CD14-positive monocyte (primary cell): ENCODE results near the gene GUCY1A1. TPM values are rescaled to one million over a fixed set of nuclear protein-coding genes. Genes with fewer than 3 reads are reported as not detected.
A peak's percentile ranks its signal among the peaks of the same experiment; 100 is the strongest.

Source experiments
- DNase-seq, 3 donors: peaks; one replicate each; pipeline ENCODE4 v3.0.0-alpha.2; 2011 to 2022
- H2AFZ ChIP-seq: 2 replicates; pipeline ENCODE4 v1.6.0; 2012; ENCODE audit warnings: mild to moderate bottlenecking, low read depth, low read length, inconsistent platforms; ENCODE audit not compliant: insufficient read depth, poor library complexity, severe bottlenecking
- H3K27ac ChIP-seq, 2 donors: 1 replicate in 1 of 2; 2 replicates in 1 of 2; pipeline ENCODE4 v1.5.1; 2012 to 2013; ENCODE audit warnings: low read length in 2 of 2, control low read depth in 1 of 2, inconsistent platforms in 1 of 2, low read depth in 1 of 2, mild to moderate bottlenecking in 1 of 2
- H3K27me3 ChIP-seq, 2 donors: one replicate each; pipeline versions ENCODE4 v1.6.0 to v1.6.1; 2011 to 2013; ENCODE audit warnings: low read length in 2 of 2; ENCODE audit not compliant: control insufficient read depth in 2 of 2, insufficient read depth in 2 of 2
- H3K36me3 ChIP-seq, 2 donors: replicated peaks in 1 of 2; 1 replicate in 1 of 2; 2 replicates in 1 of 2; pipeline versions ENCODE4 v1.5.1 to v1.6.1; 2012 to 2013; ENCODE audit warnings: low read length in 2 of 2, control low read depth in 1 of 2, inconsistent platforms in 1 of 2, mild to moderate bottlenecking in 1 of 2; ENCODE audit not compliant: insufficient read depth in 2 of 2, control insufficient read depth in 1 of 2
- H3K4me1 ChIP-seq, 2 donors: 1 replicate in 1 of 2; 2 replicates in 1 of 2; pipeline versions ENCODE4 v1.5.1 to v1.6.1; 2012 to 2013; ENCODE audit warnings: low read length in 2 of 2, control low read depth in 1 of 2, inconsistent platforms in 1 of 2, mild to moderate bottlenecking in 1 of 2, moderate library complexity in 1 of 2; ENCODE audit not compliant: insufficient read depth in 2 of 2, control insufficient read depth in 1 of 2
- H3K4me2 ChIP-seq: replicated peaks from 2 replicates; pipeline ENCODE3; 2012; ENCODE audit warnings: low read length, moderate library complexity, mild to moderate bottlenecking; ENCODE audit not compliant: poor library complexity, severe bottlenecking; ENCODE audit errors: extremely low read depth
- H3K4me3 ChIP-seq, 3 experiments: fragments of 200-600 bp in 1 of 3; sonication (generic) in 1 of 3; replicated peaks in 1 of 3; 1 replicate in 2 of 3; 2 replicates in 1 of 3; pipeline ENCODE4 v1.5.1; 2011 to 2013; ENCODE audit warnings: low read length in 3 of 3, mild to moderate bottlenecking in 3 of 3, control low read depth in 2 of 3, low read depth in 2 of 3, inconsistent platforms in 1 of 3, moderate library complexity in 1 of 3
- H3K79me2 ChIP-seq: 2 replicates; pipeline ENCODE4 v1.6.0; 2012; ENCODE audit warnings: mild to moderate bottlenecking, control low read depth, inconsistent platforms, low read length, moderate library complexity; ENCODE audit not compliant: insufficient read depth
- H3K9ac ChIP-seq: 2 replicates; pipeline ENCODE4 v1.6.0; 2017; ENCODE audit warnings: low read length, mild to moderate bottlenecking; ENCODE audit not compliant: insufficient read depth, poor library complexity, severe bottlenecking
- H3K9me3 ChIP-seq, 2 donors: replicated peaks in 1 of 2; 1 replicate in 1 of 2; 2 replicates in 1 of 2; pipeline versions ENCODE4 v1.5.1 to v1.6.1; 2012 to 2013; ENCODE audit warnings: low read length in 2 of 2, control low read depth in 1 of 2; ENCODE audit not compliant: control insufficient read depth in 1 of 2, insufficient read depth in 1 of 2
- H4K20me1 ChIP-seq: 2 replicates; pipeline ENCODE4 v1.6.0; 2012; ENCODE audit warnings: mild to moderate bottlenecking, low read length, control low read depth, moderate library complexity; ENCODE audit not compliant: insufficient read depth
- H3K27ac Mint-ChIP-seq, 7 donors: one replicate each; pipeline ENCODE4 v1.8.0; 2020; ENCODE audit warnings: mild to moderate bottlenecking in 7 of 7, mixed read lengths in 7 of 7, moderate library complexity in 6 of 7, inconsistent platforms in 2 of 7
- H3K27me3 Mint-ChIP-seq, 3 donors: one replicate each; pipeline ENCODE4 v1.8.0; 2021 to 2022; ENCODE audit warnings: low read depth in 3 of 3, mild to moderate bottlenecking in 3 of 3, mixed read lengths in 3 of 3, moderate library complexity in 3 of 3, inconsistent platforms in 1 of 3
- H3K36me3 Mint-ChIP-seq, 2 donors: one replicate each; pipeline ENCODE4 v1.8.0; 2020; ENCODE audit warnings: mixed read lengths in 2 of 2, inconsistent platforms in 1 of 2, mild to moderate bottlenecking in 1 of 2
- H3K4me1 Mint-ChIP-seq: one replicate; pipeline ENCODE4 v1.8.0; 2020; ENCODE audit warnings: mild to moderate bottlenecking, mixed read lengths
- H3K4me3 Mint-ChIP-seq, 2 donors: one replicate each; pipeline ENCODE4 v1.8.0; 2020; ENCODE audit warnings: mild to moderate bottlenecking in 2 of 2, mixed read lengths in 2 of 2, moderate library complexity in 1 of 2
- H3K9me3 Mint-ChIP-seq, 7 donors: one replicate each; pipeline ENCODE4 v1.8.0; 2020 to 2022; ENCODE audit warnings: mixed read lengths in 7 of 7, mild to moderate bottlenecking in 6 of 7, moderate library complexity in 6 of 7, inconsistent platforms in 2 of 7
- CTCF ChIP-seq: fragments of 200-600 bp; IDR thresholded peaks from one replicate; pipeline ENCODE4 v1.8.0; 2022; ENCODE audit warnings: antibody characterized with exemption, mild to moderate bottlenecking
- WGBS: methylation state at CpG from one replicate; pipeline ENCODE4 v1.1.5; 2013; ENCODE audit warnings: missing lambda C conversion rate; ENCODE audit not compliant: insufficient coverage; 5-methylcytosine and 5-hydroxymethylcytosine counted together
- intact Hi-C, 2 donors: fragments of 100-400 bp; cut with micrococcal nuclease; formaldehyde crosslinking; loops; one replicate each; pipeline versions ENCODE4 v1.15.0 to v1.15.1; 2023
- polyA plus RNA-seq, 3 donors: library from polyadenylated mRNA; depleted of rRNA in 1 of 3; unstranded in 2 of 3; stranded (reverse) in 1 of 3; fragments of 300-500 nt in 2 of 3; fragments of >200 nt in 1 of 3; fragmentation: Illumina TruSeq in 2 of 3; gene quantifications; 1 replicate in 2 of 3; 2 replicates in 1 of 3; pipeline ENCODE4 v1.2.3, GENCODE V29; 2012 to 2021

Gene GUCY1A1
- polyA plus RNA-seq, 3 donors: 0.88 to 1.2 (median 0.95) TPM

GRCh38 chr4:155757745-155758265 is 91.2 kb downstream of the GUCY1A1 start:
- Mint-ChIP-seq H3K4me3 (no peak overlapping the region), H3K9me3 (peaks cover 0 to 4% (median 2%) of the 10 kb centered on the region in 7 donors), H3K4me1 (peaks cover 10% of the 10 kb centered on the region), H3K36me3 (peaks cover 0 to 4% of the 10 kb centered on the region in 2 donors), H3K27me3 (peaks cover 6 to 21% (median 14%) of the 10 kb centered on the region in 3 donors), H3K27ac (no peak overlapping the region)
- H3K9me3 ChIP-seq: no peaks in the 10 kb centered on the region
- no peak overlapping the region for H3K27ac ChIP-seq
- no peak overlapping the region for H2AFZ ChIP-seq
- 100% methylated on average over 1 of the region's 1 CpG for WGBS
- H3K4me1 ChIP-seq: peaks cover 13 to 18% of the 10 kb centered on the region in 2 donors
- no peaks in the 10 kb centered on the region for H3K36me3 ChIP-seq
- H3K4me2 ChIP-seq: no peak overlapping the region
- no peak overlapping the region for H3K4me3 ChIP-seq
- peaks cover 3 to 15% of the 10 kb centered on the region in 2 donors for H3K27me3 ChIP-seq
- H3K79me2 ChIP-seq: no peaks in the 10 kb centered on the region
- no peaks in the 10 kb centered on the region for H4K20me1 ChIP-seq
- intact Hi-C loops: loop anchor here in 1 of 2 donors (10.0 kb wide), 1 partner anchor 83 kb away; no protein-coding TSS in a partner anchor
- H3K9ac ChIP-seq: no peak overlapping the region
- DNase-seq: no peak
- TF ChIP-seq CTCF: no peak

DNA sequence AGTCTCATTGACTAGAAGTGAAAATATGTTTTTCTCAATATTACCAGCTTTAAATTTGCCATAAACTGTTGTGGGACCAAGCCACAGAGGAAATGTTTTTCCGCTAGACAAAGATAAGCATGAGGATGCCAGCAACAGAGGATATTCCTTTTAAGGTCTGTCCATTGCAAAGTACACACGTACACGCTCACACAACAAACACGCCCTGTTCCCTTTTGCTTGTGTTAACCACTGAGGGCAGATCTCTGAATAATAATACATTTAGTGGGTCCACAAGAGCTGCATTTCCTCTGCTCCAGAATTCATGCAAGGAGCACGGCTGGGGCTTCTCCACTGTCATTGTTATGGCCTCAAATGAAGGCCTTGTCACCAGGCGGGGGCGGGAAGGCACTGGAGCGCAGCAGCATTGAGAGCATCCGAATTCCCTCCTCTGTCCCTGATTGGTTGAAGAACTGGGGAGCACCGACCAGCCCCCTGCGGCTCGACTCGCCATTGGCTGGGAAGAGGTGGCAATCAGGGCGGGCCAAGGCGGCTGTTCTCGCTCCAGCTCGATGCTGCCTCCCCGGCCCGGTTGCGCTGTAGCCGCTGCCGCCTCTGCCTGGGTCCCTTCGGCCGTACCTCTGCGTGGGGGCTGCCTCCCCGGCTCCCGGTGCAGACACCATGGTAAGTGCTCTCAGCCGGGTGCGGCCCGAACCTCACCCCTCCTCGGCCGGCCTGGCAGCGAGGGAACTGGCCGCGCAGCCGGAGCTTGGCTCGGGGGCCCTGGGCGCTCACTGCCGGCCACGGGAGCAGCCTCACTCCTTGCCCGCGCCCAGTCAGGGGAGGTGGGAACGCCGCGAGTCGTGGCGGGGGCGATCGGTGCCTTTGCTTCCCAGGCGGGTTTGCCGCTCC is 92.1 kb downstream of the GUCY1A1 start, which contains the start of gene GUCY1B1:
Gene GUCY1B1 (plus strand): TSS at position 541 of the 891 bp plus-strand sequence. CDS start 120 bp downstream, at position 661.
- Mint-ChIP-seq H3K9me3 (peaks cover 0 to 4% (median 2%) of the 10 kb centered on the region in 7 donors), H3K36me3 (peaks cover 0 to 4% of the 10 kb centered on the region in 2 donors), H3K27me3 (peaks cover 8 to 21% (median 14%) of the 10 kb centered on the region in 3 donors), H3K4me3 (peak within 1 kb of the TSS; percentile 75 to 86), H3K4me1 (peaks cover 10% of the 10 kb centered on the region), H3K27ac (peak within 1 kb of the TSS in 1 of 7 donors; percentile 63)
- H3K36me3 ChIP-seq: no peaks in the 10 kb centered on the region
- intact Hi-C loops: loop anchor here in 1 of 2 donors (10.0 kb wide), 1 partner anchor 84 kb away; no protein-coding TSS in a partner anchor
- peaks cover 3 to 15% of the 10 kb centered on the region in 2 donors for H3K27me3 ChIP-seq
- H3K9me3 ChIP-seq: no peaks in the 10 kb centered on the region
- peak within 1 kb of the TSS; percentile 92 for H2AFZ ChIP-seq
- DNase-seq: peak; percentile 86 to 90 (median 90)
- H3K4me2 ChIP-seq: peak within 1 kb of the TSS; percentile 90
- H3K4me3 ChIP-seq: peak within 1 kb of the TSS; percentile 40 to 82 (median 48)
- H3K4me1 ChIP-seq: peaks cover 13 to 18% of the 10 kb centered on the region in 2 donors
- H4K20me1 ChIP-seq: no peaks in the 10 kb centered on the region
- 6% methylated on average over 50 of the region's 51 CpGs for WGBS
- no peak for TF ChIP-seq CTCF
- peak within 1 kb of the TSS in 1 of 2 donors; percentile 9 for H3K27ac ChIP-seq
- peak within 1 kb of the TSS; percentile 62 for H3K9ac ChIP-seq
- no peaks in the 10 kb centered on the region for H3K79me2 ChIP-seq
